ENCODE measurements around the gene SLC25A19. TPM values are rescaled to one million over a fixed set of nuclear protein-coding genes. Genes with fewer than 3 reads are reported as not detected.

Gene SLC25A19
- total RNA-seq, 1 donor from 2014 or later: 7.1 TPM

DNA sequence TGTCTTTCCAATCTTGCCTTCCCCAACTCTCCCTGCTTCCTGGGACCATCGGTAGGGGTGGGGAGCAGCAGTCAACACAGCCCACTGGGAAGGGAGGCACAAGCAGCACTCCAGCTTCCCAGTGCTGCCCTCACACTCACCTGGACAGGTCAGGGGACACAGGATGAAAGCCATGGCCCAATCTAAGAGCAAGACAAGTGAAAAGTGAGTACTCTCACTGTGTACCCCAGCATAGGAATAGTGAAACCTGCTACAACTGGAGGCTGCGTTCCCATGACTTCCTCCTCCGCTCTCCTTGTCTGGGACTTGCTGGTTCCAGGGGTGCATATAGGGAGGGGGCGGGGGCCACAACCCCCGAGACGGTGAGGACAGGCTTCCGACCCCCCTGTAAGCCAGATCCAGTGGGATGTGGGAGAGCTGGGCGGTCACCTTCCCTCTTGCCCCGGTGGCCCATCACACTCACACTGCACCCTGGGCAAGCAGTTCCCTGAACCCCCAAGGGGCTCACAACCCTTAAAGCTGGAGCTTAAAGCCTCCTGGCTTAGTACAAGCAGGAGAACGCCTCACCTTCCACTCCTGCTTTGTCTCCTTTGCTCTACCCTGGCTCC is 29.5 kb upstream of the SLC25A19 start:
- peaks cover 1% of the 10 kb centered on the region for H3K36me3 ChIP-seq (ENCODE audit: control insufficient read depth, insufficient read depth, low read length)
- no peak for DNase-seq (ENCODE audit: low read depth)
- no peaks in the 10 kb centered on the region for H3K27me3 ChIP-seq (ENCODE audit: control insufficient read depth, insufficient read depth, low read length)
- no peak overlapping the region for H3K4me3 ChIP-seq (ENCODE audit: low read depth, low read length)
- TF ChIP-seq, protein P1, sequence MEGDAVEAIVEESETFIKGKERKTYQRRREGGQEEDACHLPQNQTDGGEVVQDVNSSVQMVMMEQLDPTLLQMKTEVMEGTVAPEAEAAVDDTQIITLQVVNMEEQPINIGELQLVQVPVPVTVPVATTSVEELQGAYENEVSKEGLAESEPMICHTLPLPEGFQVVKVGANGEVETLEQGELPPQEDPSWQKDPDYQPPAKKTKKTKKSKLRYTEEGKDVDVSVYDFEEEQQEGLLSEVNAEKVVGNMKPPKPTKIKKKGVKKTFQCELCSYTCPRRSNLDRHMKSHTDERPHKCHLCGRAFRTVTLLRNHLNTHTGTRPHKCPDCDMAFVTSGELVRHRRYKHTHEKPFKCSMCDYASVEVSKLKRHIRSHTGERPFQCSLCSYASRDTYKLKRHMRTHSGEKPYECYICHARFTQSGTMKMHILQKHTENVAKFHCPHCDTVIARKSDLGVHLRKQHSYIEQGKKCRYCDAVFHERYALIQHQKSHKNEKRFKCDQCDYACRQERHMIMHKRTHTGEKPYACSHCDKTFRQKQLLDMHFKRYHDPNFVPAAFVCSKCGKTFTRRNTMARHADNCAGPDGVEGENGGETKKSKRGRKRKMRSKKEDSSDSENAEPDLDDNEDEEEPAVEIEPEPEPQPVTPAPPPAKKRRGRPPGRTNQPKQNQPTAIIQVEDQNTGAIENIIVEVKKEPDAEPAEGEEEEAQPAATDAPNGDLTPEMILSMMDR (IDR thresholded peaks at IDR 0.05; ENCODE audit: insufficient read depth, low read length, poor library complexity, severe bottlenecking): no peak

GRCh38 chr17:75318211-75318610 is 29.0 kb upstream of the SLC25A19 start:
- no peaks in the 10 kb centered on the region for H3K27me3 ChIP-seq (ENCODE audit: control insufficient read depth, insufficient read depth, low read length)
- no peak overlapping the region for H3K4me3 ChIP-seq (ENCODE audit: low read depth, low read length)
- peaks cover 1% of the 10 kb centered on the region for H3K36me3 ChIP-seq (ENCODE audit: control insufficient read depth, insufficient read depth, low read length)
- DNase-seq (ENCODE audit: low read depth): no peak
- TF ChIP-seq, protein P1 (IDR thresholded peaks at IDR 0.05; ENCODE audit: insufficient read depth, low read length, poor library complexity, severe bottlenecking): no peak

GRCh38 chr17:75317671-75318070 is 28.4 kb upstream of the SLC25A19 start:
- no peak for DNase-seq (ENCODE audit: low read depth)
- TF ChIP-seq, protein P1 (IDR thresholded peaks at IDR 0.05; ENCODE audit: insufficient read depth, low read length, poor library complexity, severe bottlenecking): no peak
- H3K4me3 ChIP-seq (ENCODE audit: low read depth, low read length): no peak overlapping the region
- peaks cover 1% of the 10 kb centered on the region for H3K36me3 ChIP-seq (ENCODE audit: control insufficient read depth, insufficient read depth, low read length)
- H3K27me3 ChIP-seq (ENCODE audit: control insufficient read depth, insufficient read depth, low read length): no peaks in the 10 kb centered on the region

GRCh38 chr17:75316253-75316652 is 27.0 kb upstream of the SLC25A19 start:
- no peak for DNase-seq (ENCODE audit: low read depth)
- H3K36me3 ChIP-seq (ENCODE audit: control insufficient read depth, insufficient read depth, low read length): peaks cover 1% of the 10 kb centered on the region
- no peak overlapping the region for H3K4me3 ChIP-seq (ENCODE audit: low read depth, low read length)
- TF ChIP-seq, protein P1 (IDR thresholded peaks at IDR 0.05; ENCODE audit: insufficient read depth, low read length, poor library complexity, severe bottlenecking): no peak
- no peaks in the 10 kb centered on the region for H3K27me3 ChIP-seq (ENCODE audit: control insufficient read depth, insufficient read depth, low read length)

- H3K27me3 ChIP-seq (ENCODE audit: control insufficient read depth, insufficient read depth, low read length): no peaks in the 10 kb centered on the region
- TF ChIP-seq, protein P1 (IDR thresholded peaks at IDR 0.05; ENCODE audit: insufficient read depth, low read length, poor library complexity, severe bottlenecking): no peak
- H3K36me3 ChIP-seq (ENCODE audit: control insufficient read depth, insufficient read depth, low read length): peaks cover 1% of the 10 kb centered on the region
- DNase-seq (ENCODE audit: low read depth): no peak
- H3K4me3 ChIP-seq (ENCODE audit: low read depth, low read length): no peak overlapping the region
These were observed 26.5 kb upstream of the SLC25A19 start for GRCh38 chr17:75315541-75316243.

All from kidney epithelial cell (primary cell).